ENCODE data around the gene LPP. TPM values are rescaled to one million over a fixed set of nuclear protein-coding genes. Genes with fewer than 3 reads are reported as not detected.
A peak's percentile ranks its signal among the peaks of the same experiment; 100 is the strongest.

LPP gene
- total and polyA plus RNA-seq, 2 of the 13 experiments (the other 11 are each of a cell fraction or from before 2014, with no cell fraction given) = 19.2 to 29.9 TPM

DNA sequence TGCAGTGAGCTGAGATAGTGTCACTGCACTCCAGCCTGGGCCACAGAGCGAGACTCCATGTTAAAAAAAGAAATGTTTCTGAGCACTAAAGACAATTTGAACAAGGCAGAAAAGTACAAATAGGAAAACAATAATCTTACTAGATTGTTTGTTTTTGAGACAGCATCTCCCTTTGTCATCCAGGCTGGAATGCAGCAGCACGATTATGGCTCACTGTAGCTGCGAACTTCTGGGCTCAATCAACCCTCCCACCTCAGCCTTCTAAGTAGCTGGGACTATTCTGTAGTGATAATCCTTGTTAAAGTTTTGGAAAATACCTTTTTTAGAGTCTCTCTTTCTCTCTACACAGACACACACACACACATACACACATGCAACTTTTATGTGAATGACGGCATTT lies 107.1 kb downstream of the LPP start:
- CTCF ChIA-PET (ENCODE audit: low intra/inter-chr PET ratio, low total read pairs) = no interaction called here
- H3K9me3 ChIP-seq (ENCODE audit: low read length) = no peaks in the 10 kb centered on the region
- FAIRE-seq (no peak), ATAC-seq (no peak), DNase-seq (ENCODE audit: low spot score) (no peak)
- H4K20me1 ChIP-seq (ENCODE audit: insufficient read depth, low read length) = no peaks in the 10 kb centered on the region
- H3K4me1 ChIP-seq (ENCODE audit: insufficient read depth, low read length) = peaks cover 80% of the 10 kb centered on the region
- H3K27ac ChIP-seq (ENCODE audit: extremely low read length, insufficient read depth, low read length) = no peak overlapping the region
- no peak for TF ChIP-seq SOX13 (IDR thresholded peaks at IDR 0.05)
- peak in 1 of 2 experiments; percentile 45; a peak in 1 of 4 replicates for TF ChIP-seq SOX13 (CRISPR knock-in tag; conservative IDR thresholded peaks at IDR 0.05 in 1 of 2, IDR thresholded peaks at IDR 0.05 in 1 of 2)
- TF ChIP-seq, protein P1, sequence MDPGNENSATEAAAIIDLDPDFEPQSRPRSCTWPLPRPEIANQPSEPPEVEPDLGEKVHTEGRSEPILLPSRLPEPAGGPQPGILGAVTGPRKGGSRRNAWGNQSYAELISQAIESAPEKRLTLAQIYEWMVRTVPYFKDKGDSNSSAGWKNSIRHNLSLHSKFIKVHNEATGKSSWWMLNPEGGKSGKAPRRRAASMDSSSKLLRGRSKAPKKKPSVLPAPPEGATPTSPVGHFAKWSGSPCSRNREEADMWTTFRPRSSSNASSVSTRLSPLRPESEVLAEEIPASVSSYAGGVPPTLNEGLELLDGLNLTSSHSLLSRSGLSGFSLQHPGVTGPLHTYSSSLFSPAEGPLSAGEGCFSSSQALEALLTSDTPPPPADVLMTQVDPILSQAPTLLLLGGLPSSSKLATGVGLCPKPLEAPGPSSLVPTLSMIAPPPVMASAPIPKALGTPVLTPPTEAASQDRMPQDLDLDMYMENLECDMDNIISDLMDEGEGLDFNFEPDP (CRISPR knock-in tag; conservative IDR thresholded peaks at IDR 0.05) = no peak
- intact Hi-C loops (cut with micrococcal nuclease; ENCODE audit: unreplicated experiment) = loop anchor here (10.0 kb wide), 1 partner anchor 516 kb away; the partner anchor contains the start of gene BCL6
- 84% methylated on average over 4 of the region's 4 CpGs for WGBS (ENCODE audit: low lambda C conversion rate)
- no peaks in the 10 kb centered on the region for H3K27me3 ChIP-seq (ENCODE audit: control insufficient read depth in 1 of 2, insufficient read depth in 2 of 2, low read length in 2 of 2)
- in situ Hi-C loops (cut with HindIII; ENCODE audit: extremely low pct_ligation_motif_present, low pct_unique_long_range_greater_than_20kb) = no loop called here
- H3K9ac ChIP-seq (ENCODE audit: insufficient read depth, low read depth, low read length) = no peak overlapping the region
- BruUV-seq (replicated peaks) = no TSS peak
- H3K79me2 ChIP-seq (ENCODE audit: insufficient read depth, low read length) = peaks cover 22% of the 10 kb centered on the region
- H3K4me2 ChIP-seq (ENCODE audit: low read depth, low read length) = no peak overlapping the region
- POLR2A ChIA-PET = no interaction called here
- H2AFZ ChIP-seq (ENCODE audit: low read length) = no peak overlapping the region
- H3K4me3 ChIP-seq (replicated peaks in 1 of 3; ENCODE audit: insufficient read depth in 1 of 3, low read depth in 2 of 3, low read length in 3 of 3) = no peak overlapping the region
- no peaks in the 10 kb centered on the region; a peak in 1 of 5 replicates for H3K36me3 ChIP-seq (replicated peaks in 1 of 2; ENCODE audit: control insufficient read depth in 1 of 2, insufficient read depth in 2 of 2, low read length in 2 of 2)

DNA sequence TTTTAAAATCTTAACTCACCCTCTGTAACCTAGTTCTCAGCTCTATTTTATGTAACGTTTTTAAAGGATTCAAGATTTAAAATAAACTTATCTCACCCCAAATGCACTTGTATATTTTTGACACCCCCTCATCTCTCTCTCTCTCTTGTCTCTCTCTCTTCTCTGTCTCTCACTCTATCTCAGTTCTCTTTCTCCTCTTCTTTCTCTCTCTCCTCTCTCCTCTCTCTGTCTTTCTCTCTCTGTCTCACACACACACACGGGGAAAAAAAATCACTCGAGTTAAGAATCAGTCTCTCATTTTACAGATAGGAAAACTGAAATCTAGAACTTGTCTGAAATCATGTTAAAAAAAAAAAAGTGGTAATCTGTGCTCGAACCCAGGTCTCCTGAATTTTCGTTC lies 108.5 kb downstream of the LPP start:
- H2AFZ ChIP-seq (ENCODE audit: low read length) = no peak overlapping the region
- H3K4me3 ChIP-seq (replicated peaks in 1 of 3; ENCODE audit: insufficient read depth in 1 of 3, low read depth in 2 of 3, low read length in 3 of 3) = no peak overlapping the region
- 93% methylated on average over 5 of the region's 5 CpGs for WGBS (ENCODE audit: low lambda C conversion rate)
- no TSS peak for BruUV-seq (replicated peaks)
- CTCF ChIA-PET (ENCODE audit: low intra/inter-chr PET ratio, low total read pairs) = no interaction called here
- H3K9ac ChIP-seq (ENCODE audit: insufficient read depth, low read depth, low read length) = no peak overlapping the region
- FAIRE-seq (no peak), ATAC-seq (no peak), DNase-seq (ENCODE audit: low spot score) (no peak)
- peaks cover 83% of the 10 kb centered on the region for H3K4me1 ChIP-seq (ENCODE audit: insufficient read depth, low read length)
- no peak overlapping the region for H3K4me2 ChIP-seq (ENCODE audit: low read depth, low read length)
- POLR2A ChIA-PET = no interaction called here
- no peaks in the 10 kb centered on the region for H4K20me1 ChIP-seq (ENCODE audit: insufficient read depth, low read length)
- in situ Hi-C loops (cut with HindIII; ENCODE audit: extremely low pct_ligation_motif_present, low pct_unique_long_range_greater_than_20kb) (no loop called here), intact Hi-C loops (cut with micrococcal nuclease; ENCODE audit: unreplicated experiment) (loop anchor here (10.0 kb wide), 1 partner anchor 518 kb away; the partner anchor contains the start of gene BCL6)
- peak overlapping the region; percentile 13 for H3K27ac ChIP-seq (ENCODE audit: extremely low read length, insufficient read depth, low read length)
- H3K36me3 ChIP-seq (replicated peaks in 1 of 2; ENCODE audit: control insufficient read depth in 1 of 2, insufficient read depth in 2 of 2, low read length in 2 of 2) = no peaks in the 10 kb centered on the region; a peak in 2 of 5 replicates
- H3K79me2 ChIP-seq (ENCODE audit: insufficient read depth, low read length) = peaks cover 31% of the 10 kb centered on the region
- no peaks in the 10 kb centered on the region for H3K27me3 ChIP-seq (ENCODE audit: control insufficient read depth in 1 of 2, insufficient read depth in 2 of 2, low read length in 2 of 2)
- H3K9me3 ChIP-seq (ENCODE audit: low read length) = no peaks in the 10 kb centered on the region
- TF ChIP-seq HOXA7 (CRISPR knock-in tag; IDR thresholded peaks at IDR 0.05) (no peak), ZSCAN29 (CRISPR knock-in tag; conservative IDR thresholded peaks at IDR 0.05) (no peak), STAG1 (CRISPR knock-in tag; IDR thresholded peaks at IDR 0.05) (no peak), ZNF775 (CRISPR knock-in tag; IDR thresholded peaks at IDR 0.05; ENCODE audit: borderline replicate concordance) (no peak), ZNF552 (CRISPR knock-in tag; IDR thresholded peaks at IDR 0.05; ENCODE audit: borderline replicate concordance) (no peak), TSC22D2 (CRISPR knock-in tag; IDR thresholded peaks at IDR 0.05; ENCODE audit: borderline replicate concordance) (no peak), ZNF619 (CRISPR knock-in tag; IDR thresholded peaks at IDR 0.05) (no peak), ZNF563 (CRISPR knock-in tag; IDR thresholded peaks at IDR 0.05) (no peak), NBN (conservative IDR thresholded peaks at IDR 0.05) (no peak)
- TF ChIP-seq, protein P2, sequence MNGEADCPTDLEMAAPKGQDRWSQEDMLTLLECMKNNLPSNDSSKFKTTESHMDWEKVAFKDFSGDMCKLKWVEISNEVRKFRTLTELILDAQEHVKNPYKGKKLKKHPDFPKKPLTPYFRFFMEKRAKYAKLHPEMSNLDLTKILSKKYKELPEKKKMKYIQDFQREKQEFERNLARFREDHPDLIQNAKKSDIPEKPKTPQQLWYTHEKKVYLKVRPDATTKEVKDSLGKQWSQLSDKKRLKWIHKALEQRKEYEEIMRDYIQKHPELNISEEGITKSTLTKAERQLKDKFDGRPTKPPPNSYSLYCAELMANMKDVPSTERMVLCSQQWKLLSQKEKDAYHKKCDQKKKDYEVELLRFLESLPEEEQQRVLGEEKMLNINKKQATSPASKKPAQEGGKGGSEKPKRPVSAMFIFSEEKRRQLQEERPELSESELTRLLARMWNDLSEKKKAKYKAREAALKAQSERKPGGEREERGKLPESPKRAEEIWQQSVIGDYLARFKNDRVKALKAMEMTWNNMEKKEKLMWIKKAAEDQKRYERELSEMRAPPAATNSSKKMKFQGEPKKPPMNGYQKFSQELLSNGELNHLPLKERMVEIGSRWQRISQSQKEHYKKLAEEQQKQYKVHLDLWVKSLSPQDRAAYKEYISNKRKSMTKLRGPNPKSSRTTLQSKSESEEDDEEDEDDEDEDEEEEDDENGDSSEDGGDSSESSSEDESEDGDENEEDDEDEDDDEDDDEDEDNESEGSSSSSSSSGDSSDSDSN (CRISPR knock-in tag; IDR thresholded peaks at IDR 0.05) = no peak
- TF ChIP-seq, protein P3, sequence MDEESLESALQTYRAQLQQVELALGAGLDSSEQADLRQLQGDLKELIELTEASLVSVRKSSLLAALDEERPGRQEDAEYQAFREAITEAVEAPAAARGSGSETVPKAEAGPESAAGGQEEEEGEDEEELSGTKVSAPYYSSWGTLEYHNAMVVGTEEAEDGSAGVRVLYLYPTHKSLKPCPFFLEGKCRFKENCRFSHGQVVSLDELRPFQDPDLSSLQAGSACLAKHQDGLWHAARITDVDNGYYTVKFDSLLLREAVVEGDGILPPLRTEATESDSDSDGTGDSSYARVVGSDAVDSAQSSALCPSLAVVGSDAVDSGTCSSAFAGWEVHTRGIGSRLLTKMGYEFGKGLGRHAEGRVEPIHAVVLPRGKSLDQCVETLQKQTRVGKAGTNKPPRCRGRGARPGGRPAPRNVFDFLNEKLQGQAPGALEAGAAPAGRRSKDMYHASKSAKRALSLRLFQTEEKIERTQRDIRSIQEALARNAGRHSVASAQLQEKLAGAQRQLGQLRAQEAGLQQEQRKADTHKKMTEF (CRISPR knock-in tag; IDR thresholded peaks at IDR 0.05) = no peak
